GM12865 (cell line): ENCODE results near the gene TMEM198.

Source experiments
- DNase-seq: peaks from one replicate; pipeline ENCODE4 v3.0.0; 2010; ENCODE audit warnings: low read depth
- H3K4me3 ChIP-seq: 2 replicates; pipeline ENCODE4 v1.5.1; 2011; ENCODE audit warnings: mild to moderate bottlenecking, low read depth, low read length, control low read depth
- CTCF ChIP-seq: IDR thresholded peaks from 2 replicates; pipeline ENCODE4 v1.5.1; 2011; ENCODE audit warnings: low read length, control low read depth, low read depth, inconsistent platforms; ENCODE audit not compliant: insufficient read depth; ENCODE audit errors: missing control alignments

Gene TMEM198

GRCh38 chr2:219502618-219503017, 41.2 kb upstream of the TMEM198 start:
- no peak for DNase-seq
- no peak overlapping the region for H3K4me3 ChIP-seq
- TF ChIP-seq CTCF: no peak

GRCh38 chr2:219505585-219505984, 38.2 kb upstream of the TMEM198 start:
- H3K4me3 ChIP-seq: no peak overlapping the region
- DNase-seq: no peak
- no peak for TF ChIP-seq CTCF

GRCh38 chr2:219506153-219506801, 37.6 kb upstream of the TMEM198 start:
- TF ChIP-seq CTCF: no peak
- DNase-seq: no peak
- H3K4me3 ChIP-seq: no peak overlapping the region

- TF ChIP-seq CTCF: no peak
- H3K4me3 ChIP-seq: no peak overlapping the region
- DNase-seq: no peak
These were observed 36.9 kb upstream of the TMEM198 start for GRCh38 chr2:219506802-219507526.

- TF ChIP-seq CTCF: no peak
- no peak for DNase-seq
These were observed 36.0 kb upstream of the TMEM198 start for GRCh38 chr2:219507581-219508443.

GRCh38 chr2:219508444-219508734, 35.4 kb upstream of the TMEM198 start:
- no peak for TF ChIP-seq CTCF
- no peak for DNase-seq
- H3K4me3 ChIP-seq: no peak overlapping the region

More at GRCh38 chr2:219507581-219508443, 36.0 kb upstream of the TMEM198 start:
- H3K4me3 ChIP-seq: no peak overlapping the region
